Medulla oblongata (tissue), 1 donor: ENCODE data around the gene PXDN.

Experiments
- DNase-seq: peaks from one replicate; pipeline ENCODE4 v3.0.0-alpha.2; 2015; ENCODE audit errors: extremely low spot score

Gene PXDN

DNA sequence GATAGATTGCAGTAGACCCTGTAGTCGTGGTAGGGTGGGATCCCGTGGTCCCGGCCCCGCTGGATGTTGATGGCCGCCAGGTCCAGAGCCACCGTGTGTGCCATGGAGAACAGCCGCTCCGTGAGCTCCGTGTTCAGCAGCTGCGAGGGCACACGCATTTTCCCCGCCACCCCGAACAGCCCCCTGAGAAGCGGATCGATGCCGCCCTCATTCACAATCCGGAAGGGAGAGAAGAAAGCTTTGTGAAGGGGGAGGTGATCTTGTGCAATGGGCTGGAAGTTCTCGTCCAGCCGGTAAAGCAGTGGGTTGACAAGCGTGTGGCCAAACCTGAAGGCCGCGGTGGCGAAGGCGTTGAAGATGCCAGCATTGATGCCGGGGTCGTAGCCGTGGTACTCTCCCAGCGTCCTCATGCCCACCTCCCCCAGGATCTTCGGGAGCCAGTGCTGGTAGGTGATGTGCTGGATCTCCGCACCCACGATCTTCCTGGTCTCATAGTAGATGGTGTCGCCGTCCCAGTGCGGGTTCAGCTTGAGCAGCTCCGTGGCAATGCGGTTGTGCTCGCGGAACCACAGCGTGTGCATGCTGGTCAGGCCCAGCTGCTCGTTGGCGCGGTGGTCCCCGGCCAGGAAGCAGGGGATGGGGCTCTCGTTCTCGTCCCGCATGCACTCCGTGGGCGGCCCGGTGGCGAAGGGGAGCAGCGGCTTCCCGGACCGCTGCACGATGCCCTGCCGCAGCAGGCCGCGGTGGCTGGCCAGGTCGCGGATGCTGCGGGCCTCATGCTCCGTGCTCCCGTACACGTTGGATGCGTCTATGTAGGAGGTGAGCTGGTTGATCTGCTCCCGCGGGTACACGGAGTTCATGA is 95.8 kb downstream of the PXDN start:
- DNase-seq: no peak

DNA sequence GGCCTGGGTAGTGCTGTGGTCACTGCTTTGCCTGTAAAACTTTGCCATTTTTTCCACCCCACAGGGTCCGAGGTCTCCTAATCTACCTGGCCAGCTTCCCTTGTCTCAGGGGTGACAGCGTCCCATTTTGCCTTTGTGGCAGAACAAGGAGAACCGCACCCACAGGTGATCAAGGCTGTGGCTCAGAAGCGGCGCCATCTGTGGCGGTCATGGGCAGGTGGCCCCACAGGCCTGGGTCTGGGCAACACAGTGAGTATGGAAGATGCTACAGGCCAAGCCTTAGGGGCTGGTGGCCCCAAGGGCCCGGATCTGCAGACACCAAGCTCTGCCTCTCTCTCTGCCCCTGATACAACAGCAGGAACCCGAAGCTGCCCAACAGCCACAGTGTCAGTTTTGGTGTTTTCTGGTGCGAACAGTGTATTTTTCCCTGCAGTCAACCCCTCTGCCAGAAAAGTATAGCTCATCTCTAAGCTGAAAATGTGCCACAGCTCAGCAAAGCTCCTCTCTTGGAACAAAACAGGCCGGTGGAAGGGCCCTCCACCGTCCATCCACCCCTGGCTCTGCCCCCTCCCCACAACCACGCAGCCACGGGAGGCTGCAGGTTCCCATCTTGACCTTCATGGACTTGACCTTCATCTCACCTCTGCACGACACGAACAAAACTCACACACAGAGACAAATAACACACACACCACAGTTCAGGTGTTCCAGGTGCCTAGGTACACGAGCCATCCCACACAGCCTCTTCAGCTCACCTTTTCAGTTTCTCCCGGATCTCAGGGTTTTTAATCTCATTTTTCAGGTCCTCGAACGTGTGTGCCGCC is 96.7 kb downstream of the PXDN start:
- no peak for DNase-seq

DNA sequence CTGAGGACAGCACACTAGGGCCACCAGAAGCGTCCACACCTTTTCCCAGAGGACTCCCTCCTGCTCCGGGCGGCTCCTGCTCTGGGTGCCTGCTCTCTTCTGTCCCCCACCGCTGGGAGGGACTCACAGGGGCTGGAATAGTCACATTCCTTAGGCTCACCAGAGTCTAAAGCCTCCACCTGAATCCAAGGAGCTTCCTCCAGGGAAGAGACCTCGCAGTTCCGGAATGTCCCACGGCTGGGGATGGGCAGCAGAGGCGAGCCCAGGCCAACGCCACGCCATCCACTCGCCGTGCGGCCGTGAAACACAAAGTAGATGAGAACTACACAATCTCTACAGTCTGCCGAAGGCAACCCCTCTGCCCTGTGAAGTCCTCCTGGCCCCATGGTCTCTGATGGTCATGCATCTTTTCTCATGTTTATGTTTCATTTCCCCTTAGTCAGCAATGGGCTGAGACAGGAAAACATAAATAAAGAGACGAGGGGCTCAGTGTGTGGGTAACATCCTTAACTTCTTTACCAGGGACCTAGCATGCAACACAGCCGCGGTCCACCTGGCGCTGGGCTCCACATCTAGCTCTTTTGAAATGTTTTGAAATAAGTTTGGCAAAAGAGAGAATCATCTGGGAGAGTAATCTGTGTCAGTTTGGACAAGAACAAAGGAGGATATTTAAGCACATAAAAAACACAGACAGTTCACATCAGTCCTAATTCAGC is 98.4 kb downstream of the PXDN start:
- DNase-seq: no peak

DNA sequence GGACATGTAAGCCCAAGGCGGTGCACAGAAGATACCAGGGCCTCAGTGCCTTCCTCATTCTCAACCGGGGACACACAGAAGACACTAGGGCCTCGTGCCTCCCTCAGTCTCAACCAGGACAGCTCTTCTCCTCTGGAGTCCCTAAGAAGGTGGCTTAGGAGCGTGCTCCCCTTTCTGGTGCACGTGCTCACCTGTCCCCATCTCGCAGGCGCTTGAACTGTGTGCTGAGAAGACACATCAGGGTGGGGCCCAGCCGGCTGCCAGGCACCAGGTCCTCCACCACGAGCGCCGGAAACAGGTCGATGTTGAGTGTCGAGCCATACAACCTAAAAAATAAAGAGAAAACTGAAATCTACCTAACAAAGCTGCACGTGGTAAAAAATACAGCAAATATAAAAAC is 99.9 kb downstream of the PXDN start:
- DNase-seq: no peak

DNA sequence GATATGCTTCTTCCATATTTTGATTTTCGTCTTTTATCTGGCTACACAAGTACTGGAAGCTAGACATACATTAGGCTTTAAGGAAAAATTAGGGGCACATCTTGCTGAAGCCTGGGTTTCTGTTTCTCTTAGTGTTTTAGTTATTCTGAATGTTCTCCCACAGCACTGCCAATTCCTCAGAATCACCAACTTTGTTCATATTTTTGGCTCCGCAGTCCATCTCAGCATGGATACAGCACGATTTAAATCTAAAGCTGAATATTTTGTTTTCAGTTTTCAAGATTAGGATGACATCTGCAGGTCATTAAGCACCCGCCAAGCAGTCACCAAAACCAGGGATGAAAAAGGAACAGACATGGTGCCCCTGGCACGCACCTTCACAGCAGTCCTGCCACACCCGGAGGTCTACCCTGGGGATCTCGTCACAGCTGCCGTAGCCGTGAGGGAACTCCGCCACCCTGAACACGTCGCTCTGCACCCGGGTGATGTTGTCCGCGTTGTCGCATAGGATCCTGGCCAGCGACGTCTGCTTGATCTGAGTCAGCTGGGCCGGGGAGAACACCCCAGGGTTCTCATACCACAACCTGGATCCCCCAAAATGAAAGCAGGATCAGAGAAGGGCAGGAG is 101.2 kb downstream of the PXDN start:
- no peak for DNase-seq

DNA sequence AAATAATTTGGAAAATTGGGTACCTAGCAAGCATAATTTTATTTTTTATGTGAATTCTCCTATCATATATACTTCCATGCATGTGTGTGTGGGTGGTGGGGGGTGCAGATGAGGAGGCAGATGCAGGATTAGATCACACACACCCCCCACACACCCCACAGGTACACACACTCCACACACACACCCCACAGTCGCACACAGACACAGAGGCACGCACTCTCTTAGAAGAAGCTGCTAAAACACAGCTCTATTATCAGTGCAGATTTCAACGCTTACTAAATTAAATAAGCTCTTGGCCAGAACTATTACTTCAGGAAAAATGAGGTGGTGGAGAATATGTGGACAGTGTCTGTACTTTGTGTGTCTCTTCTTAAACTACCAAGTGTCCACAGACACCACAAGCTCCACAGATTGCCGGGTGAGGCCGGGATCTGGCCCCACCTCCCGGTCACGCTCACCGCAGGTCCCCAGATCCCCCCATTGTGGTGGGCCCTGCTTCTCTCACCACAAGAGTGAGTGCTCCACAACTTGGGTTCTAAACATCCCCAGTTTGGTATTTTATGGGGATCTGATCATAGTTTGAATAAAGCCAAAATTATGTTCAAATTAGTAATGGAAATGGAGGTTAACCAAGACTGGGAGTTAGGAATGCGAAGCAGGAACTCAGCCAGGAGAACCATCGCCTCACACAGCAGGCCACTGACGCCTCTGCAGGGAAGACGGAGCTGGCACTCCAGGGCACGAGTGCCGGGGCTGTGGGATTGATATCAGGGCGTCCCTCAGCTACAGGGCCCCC is 102.1 kb downstream of the PXDN start:
- DNase-seq: no peak

DNA sequence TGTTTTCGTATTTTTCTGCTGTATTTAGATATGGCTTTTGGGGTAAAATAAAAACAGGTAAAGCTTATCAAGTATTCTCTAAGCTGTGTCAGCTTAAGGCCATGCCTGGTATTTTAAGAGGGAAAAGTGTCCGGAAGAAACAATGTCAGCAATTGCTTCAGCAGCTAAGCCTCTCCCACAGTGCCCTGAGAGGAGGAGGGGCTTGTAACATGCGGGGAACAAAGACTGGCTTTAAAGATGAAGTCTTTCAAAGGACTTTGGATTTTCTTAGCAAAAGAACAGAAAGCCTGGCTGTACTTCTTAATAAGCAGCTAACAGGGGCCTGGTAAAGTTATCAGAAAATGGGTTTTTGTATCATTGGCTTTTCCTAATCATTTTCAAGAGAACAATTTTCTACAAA is 102.8 kb downstream of the PXDN start:
- peak; percentile 31 for DNase-seq

DNA sequence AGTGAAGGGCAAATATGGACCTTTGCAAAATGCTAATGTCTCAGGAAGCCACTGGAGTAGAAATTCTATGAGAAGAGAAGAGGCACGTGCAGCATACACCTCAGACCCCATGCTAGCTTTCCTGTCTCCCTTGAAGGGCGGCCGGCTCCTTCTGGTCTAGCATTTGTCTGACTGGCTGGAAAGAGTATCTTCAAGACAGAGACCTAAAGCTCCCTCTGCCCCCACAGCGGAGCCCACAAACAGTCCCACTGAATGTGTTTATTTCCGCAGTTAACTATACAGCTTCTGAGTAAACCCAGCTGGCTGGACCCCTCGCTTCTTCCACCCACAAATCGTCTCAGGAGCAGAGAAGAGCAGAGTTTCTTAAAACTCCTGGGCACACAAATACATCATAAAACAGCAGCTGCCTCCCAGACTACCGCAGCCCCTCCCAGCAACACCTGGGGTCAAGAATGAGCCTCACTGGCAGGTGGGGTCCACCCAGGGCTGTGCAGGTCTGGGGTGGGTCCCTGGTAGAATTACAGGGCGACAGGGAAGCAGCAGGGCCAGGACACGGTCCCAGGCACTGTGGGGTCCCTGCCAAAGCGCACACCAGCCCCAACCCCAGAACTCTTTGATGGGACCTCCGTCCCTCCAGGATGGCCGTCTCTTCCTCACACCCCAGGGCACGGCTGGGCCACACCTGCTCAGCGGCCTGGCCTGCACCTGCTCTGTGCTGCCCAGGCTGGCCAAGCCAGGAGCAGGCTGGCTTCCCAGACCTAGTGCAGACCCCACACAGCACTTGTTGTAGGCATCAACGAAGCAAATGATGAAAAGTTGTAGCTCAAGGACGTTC is 103.8 kb downstream of the PXDN start:
- DNase-seq: no peak

DNA sequence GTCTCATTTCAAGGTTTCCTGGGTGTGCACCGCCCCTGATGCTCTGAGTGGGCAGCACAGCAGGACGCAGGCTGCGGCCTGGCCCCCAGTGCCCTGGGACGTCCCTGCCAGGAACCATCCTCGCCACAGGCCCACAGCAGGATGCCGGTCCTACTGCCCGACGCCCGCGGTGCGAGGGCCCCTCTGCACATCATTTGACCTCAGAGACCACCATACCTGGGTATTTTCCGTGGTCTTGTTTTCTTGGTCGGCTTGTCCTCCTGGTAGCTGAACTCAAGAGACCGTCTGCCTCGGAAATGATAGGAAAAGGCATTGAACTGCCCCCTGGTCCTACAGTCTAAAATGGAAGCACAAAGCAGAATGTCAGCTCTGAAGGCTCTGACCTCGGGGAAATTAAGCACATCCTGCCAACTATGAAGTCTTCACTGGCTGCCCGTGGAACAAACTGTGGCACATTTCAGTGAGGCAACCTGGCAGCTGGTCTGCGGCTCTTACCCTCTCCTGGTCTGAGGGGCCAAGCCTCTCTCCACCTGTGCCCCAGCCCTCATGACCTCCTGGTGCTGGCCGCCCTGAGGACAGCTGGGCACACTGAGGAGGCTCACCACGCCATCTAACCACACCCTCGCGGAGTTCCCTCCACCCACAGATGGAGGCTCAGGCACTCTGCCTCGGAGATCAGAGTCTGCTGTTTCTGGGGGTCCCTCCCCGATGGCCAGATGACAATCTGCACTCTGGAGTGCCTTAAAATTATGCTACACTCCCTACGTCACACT is 105.0 kb downstream of the PXDN start:
- DNase-seq: no peak

DNA sequence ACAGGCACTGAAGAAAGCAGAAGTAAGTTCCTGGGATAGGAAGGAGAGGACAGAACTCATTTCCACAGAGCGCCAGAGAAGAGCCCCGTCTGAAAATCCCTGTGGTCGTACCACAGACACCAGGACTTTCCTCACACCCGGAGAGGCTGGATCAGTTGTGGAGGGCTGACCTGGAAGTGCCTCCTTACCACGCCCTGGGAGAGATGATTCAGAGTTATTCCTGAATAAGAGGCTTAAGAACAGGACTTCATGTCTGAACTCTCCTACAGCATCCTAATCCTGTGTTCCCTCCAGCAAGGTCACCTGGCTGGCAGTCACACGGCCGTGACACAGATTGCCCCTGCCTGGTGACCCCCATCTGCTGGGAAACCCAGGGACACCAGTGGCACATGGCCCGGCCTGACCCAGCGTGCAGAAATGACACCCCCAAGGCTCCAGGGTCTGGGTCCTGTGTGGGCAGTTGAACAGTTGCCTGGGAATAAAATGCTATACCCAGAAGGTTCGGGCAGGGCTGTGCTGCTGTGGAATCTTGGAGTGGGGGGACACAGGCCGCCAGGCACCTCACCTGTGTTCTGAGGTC is 105.9 kb downstream of the PXDN start:
- DNase-seq: no peak

DNA sequence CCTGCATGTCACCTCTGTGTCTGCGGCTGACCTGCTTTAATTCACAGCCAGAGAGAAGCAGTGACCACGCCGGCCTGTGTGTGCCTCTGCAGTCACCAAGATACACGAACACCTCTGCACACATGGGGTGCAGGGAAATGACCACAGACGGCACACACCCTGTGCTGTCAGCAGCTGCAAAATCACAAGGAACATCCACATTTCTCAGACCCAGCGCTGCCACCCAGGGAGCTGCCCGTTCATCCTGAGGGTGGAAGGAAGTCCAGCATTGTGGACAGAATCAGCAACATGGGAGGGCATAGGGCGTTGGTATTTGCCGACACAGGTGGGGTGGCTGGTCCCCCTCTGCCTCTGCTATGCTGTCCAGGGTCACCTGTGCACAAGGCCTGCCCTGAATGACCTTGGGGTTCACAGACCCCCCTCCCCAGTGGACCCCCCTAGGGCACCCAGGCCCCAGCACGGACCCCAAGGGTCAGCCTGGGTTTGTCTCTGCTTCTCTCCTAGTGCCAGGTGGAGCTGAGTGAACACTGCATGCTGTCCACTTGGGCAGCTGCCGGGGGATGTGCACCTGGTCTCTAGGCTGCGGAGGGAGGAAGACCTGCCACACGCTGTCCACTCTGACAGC is 107.4 kb downstream of the PXDN start:
- DNase-seq: no peak

DNA sequence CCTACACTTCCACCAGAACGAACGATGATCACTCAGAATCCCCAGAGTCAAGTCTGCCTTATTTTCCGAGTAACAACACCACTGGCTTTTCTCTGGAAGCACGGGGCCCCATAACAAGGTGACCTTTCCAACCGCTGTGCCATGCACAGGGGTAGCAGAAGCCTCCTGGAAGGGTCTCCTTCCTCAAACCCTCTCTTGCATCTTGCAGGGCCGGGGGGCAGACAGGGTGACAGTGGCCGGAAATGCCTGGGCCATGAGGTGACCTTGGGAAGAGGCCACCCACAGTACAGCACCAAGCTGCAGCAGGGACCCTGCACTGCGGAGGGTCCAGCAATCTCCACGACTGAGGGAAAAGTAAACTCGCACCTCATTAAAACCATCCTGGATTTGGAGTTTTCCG is 108.5 kb downstream of the PXDN start:
- DNase-seq: no peak

DNA sequence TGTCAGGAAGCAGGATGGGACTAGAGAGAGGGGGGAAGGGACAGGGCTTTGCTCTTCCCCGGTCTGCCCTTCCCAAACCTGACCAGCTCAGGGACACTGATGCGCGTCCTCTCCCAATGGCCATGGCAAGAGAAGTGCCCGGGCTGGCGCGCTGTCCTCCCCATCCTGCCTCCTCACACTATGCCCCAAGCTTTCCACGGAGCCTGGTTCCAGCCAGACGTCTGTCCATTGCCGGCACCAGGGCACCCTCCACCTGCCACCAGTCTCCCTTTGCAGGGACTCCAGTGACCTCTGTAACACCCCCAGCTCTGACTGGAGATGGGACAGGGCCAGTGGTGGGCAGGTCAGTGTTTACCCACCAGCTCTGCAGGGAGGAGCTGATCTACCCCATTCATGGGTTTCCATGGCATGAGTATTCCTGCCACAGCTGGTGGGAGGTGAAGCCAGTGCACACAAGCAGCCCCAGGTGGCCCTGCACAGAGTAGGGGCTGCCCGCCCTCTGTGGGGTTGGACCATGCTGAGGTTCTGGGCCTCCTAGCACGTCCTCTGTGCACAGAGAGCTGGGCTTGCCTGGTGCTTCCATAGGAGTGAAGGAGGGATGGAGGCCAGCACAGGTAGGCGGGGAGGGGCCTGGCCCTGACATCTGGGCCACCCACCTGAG is 109.5 kb downstream of the PXDN start:
- no peak for DNase-seq

DNA sequence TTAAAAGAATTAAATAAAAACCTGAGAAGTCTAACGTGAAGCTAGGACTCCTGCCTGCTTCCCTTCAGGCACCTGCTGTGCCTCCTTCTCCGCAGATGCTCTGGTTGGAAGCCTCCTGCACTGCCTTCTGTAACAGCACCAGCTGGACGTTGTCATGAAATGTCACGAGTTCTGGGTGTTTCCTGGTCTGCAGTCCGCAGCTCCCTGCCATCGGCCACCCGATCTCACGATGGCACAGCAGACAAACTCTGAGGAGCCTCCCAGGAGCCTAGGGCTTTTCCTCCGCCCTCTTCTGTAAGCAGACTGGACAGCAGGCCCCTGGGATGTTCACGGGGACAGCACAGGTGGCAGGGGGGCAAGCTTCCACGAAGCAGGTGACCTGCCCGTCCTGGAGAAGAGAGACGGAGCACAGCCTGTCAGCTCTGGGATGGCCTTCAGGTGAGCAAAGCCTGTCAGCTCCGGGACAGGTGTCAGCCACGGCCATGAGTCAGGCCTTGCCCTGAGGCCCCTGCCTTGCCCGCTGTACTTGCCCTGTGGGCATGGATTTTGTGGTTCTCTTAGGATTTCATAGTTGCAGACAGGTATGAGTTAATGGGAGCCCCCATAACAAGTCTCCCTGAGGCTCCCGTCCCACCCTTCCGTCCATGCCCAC is 110.3 kb downstream of the PXDN start:
- no peak for DNase-seq

DNA sequence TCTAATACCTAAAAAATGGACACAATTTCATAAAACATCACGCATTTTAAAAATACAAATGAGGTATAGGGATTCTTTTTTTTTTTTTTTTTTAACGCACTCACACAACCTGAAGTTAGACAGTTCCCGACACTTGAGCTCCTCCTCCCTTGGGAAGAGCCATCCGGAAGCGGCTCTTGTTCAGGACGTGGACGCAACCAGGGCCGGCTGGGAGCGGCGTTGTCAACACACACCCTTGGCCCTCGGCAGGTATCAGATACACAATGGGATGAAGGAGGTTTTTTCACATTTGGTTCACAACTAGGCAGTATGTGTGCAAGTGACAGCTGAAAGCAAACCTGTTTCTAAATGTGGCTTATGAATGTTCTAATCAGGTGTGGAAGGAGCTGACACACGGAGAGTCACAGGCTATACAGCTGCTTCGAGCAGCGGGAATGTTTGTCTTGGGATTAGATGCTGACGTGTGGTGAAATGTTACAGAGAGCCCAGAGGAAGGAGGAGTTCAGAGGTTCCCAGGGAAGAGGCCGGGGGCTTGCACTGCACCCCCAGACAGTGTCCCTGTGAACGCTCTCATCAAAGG is 111.1 kb downstream of the PXDN start:
- DNase-seq: no peak

DNA sequence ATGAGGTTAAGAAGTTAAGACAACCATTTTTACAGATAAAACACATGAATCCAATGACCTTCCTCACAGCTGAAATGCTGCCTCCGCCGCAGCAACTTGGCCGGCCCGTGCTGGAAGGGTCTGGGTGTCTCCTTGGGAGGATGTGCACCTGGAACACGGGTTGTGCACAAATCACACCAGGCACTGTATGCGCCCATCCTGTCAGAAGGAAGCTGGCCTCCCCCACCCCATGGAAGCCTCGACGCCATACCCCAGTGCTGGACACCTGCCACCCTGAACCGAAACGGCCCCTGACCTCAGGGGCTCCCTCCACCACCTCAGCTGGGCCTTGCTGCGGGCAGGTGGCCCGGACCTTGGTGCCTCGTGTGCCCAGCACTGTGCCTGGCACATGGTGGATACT is 111.8 kb downstream of the PXDN start:
- no peak for DNase-seq

DNA sequence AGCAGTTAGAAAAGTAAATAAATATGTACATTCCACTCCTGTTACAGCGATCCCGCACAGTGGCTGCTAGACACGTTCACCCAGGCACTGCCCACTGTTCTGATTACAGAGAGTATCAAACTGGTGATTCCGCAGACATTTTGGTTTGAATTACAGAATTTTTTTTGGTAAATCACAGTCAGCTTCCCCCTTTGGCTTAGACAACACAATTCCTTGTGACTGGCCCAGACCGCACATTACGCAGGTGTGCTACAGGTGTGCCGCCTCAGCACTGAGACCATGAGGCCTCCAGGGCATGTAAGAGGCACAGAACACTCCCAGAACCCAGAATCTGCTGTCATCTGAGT is 112.3 kb downstream of the PXDN start:
- DNase-seq: no peak
